Measurements from ENCODE around the gene TNFRSF19. TPM values are rescaled to one million over a fixed set of nuclear protein-coding genes. Genes with fewer than 3 reads are reported as not detected.

Gene TNFRSF19
- total RNA-seq, 1 experiment from 2014 or later, result 0.06 TPM

DNA sequence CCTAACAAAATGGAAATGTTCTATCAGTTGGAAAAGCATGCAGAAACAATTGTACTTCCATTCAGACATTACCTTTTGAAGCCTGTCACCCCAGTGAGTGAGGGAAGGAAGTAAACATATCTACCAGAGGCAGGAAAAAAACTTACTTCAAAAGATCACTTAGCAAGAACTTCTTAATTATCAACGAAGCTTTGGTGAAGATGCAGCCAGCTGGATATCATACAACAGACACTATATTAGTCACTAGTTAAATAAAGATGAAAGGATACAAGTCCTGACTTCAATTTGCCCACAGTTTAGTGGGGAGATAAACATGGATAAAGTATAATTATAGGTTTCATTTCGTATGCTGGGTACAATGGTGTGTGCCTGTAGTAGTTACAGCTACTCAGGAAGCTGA, 148.8 kb downstream of the TNFRSF19 start:
- H3K27me3 ChIP-seq (replicated peaks; ENCODE audit: insufficient read depth, low read depth, low read length, poor library complexity), result no peaks in the 10 kb centered on the region
- H3K36me3 ChIP-seq (ENCODE audit: insufficient read depth, low read length, poor library complexity, severe bottlenecking), result no peaks in the 10 kb centered on the region
- no TSS peak for BruUV-seq (replicated peaks)
- CTCF ChIA-PET, result no interaction called here
- POLR2A ChIA-PET (ENCODE audit: low non-redundant PET), result no interaction called here
- no peaks in the 10 kb centered on the region for H3K9me3 ChIP-seq (ENCODE audit: low read depth, low read length, poor library complexity, severe bottlenecking)
- TF ChIP-seq EZH2 (IDR thresholded peaks at IDR 0.05; ENCODE audit: borderline replicate concordance, low read depth, low read length, poor library complexity, severe bottlenecking), result no peak
- TF ChIP-seq, protein P1, sequence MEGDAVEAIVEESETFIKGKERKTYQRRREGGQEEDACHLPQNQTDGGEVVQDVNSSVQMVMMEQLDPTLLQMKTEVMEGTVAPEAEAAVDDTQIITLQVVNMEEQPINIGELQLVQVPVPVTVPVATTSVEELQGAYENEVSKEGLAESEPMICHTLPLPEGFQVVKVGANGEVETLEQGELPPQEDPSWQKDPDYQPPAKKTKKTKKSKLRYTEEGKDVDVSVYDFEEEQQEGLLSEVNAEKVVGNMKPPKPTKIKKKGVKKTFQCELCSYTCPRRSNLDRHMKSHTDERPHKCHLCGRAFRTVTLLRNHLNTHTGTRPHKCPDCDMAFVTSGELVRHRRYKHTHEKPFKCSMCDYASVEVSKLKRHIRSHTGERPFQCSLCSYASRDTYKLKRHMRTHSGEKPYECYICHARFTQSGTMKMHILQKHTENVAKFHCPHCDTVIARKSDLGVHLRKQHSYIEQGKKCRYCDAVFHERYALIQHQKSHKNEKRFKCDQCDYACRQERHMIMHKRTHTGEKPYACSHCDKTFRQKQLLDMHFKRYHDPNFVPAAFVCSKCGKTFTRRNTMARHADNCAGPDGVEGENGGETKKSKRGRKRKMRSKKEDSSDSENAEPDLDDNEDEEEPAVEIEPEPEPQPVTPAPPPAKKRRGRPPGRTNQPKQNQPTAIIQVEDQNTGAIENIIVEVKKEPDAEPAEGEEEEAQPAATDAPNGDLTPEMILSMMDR (conservative IDR thresholded peaks at IDR 0.05; ENCODE audit: low read depth, low read length), result no peak
- no peak for DNase-seq (ENCODE audit: low spot score)
- H3K4me1 ChIP-seq (ENCODE audit: insufficient read depth, low read length, poor library complexity, severe bottlenecking), result no peaks in the 10 kb centered on the region
- no peak overlapping the region for H3K27ac ChIP-seq (ENCODE audit: low read depth, low read length, poor library complexity, severe bottlenecking)
- intact Hi-C loops (cut with micrococcal nuclease; ENCODE audit: unreplicated experiment), result no loop called here
- H3K4me3 ChIP-seq (ENCODE audit: low read depth, low read length, poor library complexity, severe bottlenecking), result no peak overlapping the region

DNA sequence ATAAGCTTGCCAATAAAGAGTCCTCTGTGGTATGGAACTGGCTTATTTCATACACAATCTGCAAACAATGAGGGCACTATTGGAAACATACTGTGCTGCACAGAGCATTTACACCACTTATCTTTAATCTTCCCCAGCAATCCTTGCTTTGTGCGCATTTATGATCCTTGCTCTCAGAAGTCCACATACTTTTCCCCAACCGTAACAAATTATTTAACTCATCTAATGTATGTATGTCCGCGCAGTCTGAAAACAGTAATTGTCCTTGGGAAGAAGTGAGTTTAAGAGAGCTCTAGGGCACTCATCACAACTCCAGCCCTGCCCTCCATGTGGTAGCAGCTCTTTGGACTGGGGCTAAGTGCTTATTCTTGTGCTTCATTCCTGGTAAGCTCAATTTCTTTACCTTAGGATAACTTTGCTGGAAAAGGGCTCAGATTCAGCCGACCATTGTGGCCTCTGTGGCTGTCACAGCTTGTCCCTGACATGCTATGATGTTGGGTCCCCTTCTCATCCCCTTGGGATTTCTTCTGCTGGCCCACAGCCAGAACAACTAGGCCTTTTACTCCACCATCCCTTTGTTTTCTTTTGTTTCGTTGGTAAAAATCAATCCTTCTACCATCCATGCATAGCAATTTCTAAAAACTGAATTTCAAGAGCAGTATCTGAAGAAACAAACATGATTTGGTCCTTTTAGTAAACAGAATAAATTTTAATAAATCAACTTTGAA, 152.7 kb downstream of the TNFRSF19 start:
- Histone ChIP-seq H3K9me3 (ENCODE audit: low read depth, low read length, poor library complexity, severe bottlenecking) (no peaks in the 10 kb centered on the region), H3K27ac (ENCODE audit: low read depth, low read length, poor library complexity, severe bottlenecking) (no peak overlapping the region), H3K27me3 (replicated peaks; ENCODE audit: insufficient read depth, low read depth, low read length, poor library complexity) (no peaks in the 10 kb centered on the region), H3K4me3 (ENCODE audit: low read depth, low read length, poor library complexity, severe bottlenecking) (no peak overlapping the region), H3K36me3 (ENCODE audit: insufficient read depth, low read length, poor library complexity, severe bottlenecking) (no peaks in the 10 kb centered on the region), H3K4me1 (ENCODE audit: insufficient read depth, low read length, poor library complexity, severe bottlenecking) (no peaks in the 10 kb centered on the region)
- ChIA-PET CTCF (interaction anchor here (0.7 kb wide), 1 partner anchor 15 kb away, joined by 4 read pairs; no protein-coding TSS in a partner anchor), POLR2A (ENCODE audit: low non-redundant PET) (interaction anchor here (0.6 kb wide), 1 partner anchor 10 kb away, joined by 3 read pairs; no protein-coding TSS in a partner anchor)
- intact Hi-C loops (cut with micrococcal nuclease; ENCODE audit: unreplicated experiment), result no loop called here
- no peak for TF ChIP-seq EZH2 (IDR thresholded peaks at IDR 0.05; ENCODE audit: borderline replicate concordance, low read depth, low read length, poor library complexity, severe bottlenecking)
- TF ChIP-seq, protein P1 (conservative IDR thresholded peaks at IDR 0.05; ENCODE audit: low read depth, low read length), result no peak
- DNase-seq (ENCODE audit: low spot score), result no peak
- no TSS peak for BruUV-seq (replicated peaks)

DNA sequence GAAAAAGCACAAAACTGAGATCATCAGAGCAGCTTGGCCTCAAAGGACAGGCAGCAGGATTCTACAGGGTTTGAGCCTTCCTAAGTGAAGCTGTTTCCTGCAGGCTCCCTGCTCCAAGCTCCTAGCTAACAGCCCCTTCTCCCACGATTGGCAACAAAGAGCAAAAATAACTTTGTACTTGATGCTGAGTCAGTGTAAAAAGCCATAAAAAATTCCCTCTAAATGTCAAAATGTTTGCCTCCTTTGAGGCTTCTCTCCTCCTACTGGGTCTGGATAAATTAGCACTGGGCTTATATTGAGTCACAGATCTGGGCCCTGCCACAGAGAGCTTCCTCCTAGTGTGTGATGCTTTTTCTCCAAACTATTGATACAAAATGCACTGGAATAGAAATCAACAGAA, 153.3 kb downstream of the TNFRSF19 start:
- ChIA-PET POLR2A (ENCODE audit: low non-redundant PET) (no interaction called here), CTCF (no interaction called here)
- Histone ChIP-seq H3K27ac (ENCODE audit: low read depth, low read length, poor library complexity, severe bottlenecking) (no peak overlapping the region), H3K4me3 (ENCODE audit: low read depth, low read length, poor library complexity, severe bottlenecking) (no peak overlapping the region), H3K36me3 (ENCODE audit: insufficient read depth, low read length, poor library complexity, severe bottlenecking) (no peaks in the 10 kb centered on the region), H3K9me3 (ENCODE audit: low read depth, low read length, poor library complexity, severe bottlenecking) (no peaks in the 10 kb centered on the region), H3K4me1 (ENCODE audit: insufficient read depth, low read length, poor library complexity, severe bottlenecking) (no peaks in the 10 kb centered on the region), H3K27me3 (replicated peaks; ENCODE audit: insufficient read depth, low read depth, low read length, poor library complexity) (no peaks in the 10 kb centered on the region)
- DNase-seq (ENCODE audit: low spot score), result no peak
- intact Hi-C loops (cut with micrococcal nuclease; ENCODE audit: unreplicated experiment), result no loop called here
- TF ChIP-seq EZH2 (IDR thresholded peaks at IDR 0.05; ENCODE audit: borderline replicate concordance, low read depth, low read length, poor library complexity, severe bottlenecking), result no peak
- TF ChIP-seq, protein P1 (conservative IDR thresholded peaks at IDR 0.05; ENCODE audit: low read depth, low read length), result no peak
- no TSS peak for BruUV-seq (replicated peaks)
